ENCODE results near the gene MT1M.

DNA sequence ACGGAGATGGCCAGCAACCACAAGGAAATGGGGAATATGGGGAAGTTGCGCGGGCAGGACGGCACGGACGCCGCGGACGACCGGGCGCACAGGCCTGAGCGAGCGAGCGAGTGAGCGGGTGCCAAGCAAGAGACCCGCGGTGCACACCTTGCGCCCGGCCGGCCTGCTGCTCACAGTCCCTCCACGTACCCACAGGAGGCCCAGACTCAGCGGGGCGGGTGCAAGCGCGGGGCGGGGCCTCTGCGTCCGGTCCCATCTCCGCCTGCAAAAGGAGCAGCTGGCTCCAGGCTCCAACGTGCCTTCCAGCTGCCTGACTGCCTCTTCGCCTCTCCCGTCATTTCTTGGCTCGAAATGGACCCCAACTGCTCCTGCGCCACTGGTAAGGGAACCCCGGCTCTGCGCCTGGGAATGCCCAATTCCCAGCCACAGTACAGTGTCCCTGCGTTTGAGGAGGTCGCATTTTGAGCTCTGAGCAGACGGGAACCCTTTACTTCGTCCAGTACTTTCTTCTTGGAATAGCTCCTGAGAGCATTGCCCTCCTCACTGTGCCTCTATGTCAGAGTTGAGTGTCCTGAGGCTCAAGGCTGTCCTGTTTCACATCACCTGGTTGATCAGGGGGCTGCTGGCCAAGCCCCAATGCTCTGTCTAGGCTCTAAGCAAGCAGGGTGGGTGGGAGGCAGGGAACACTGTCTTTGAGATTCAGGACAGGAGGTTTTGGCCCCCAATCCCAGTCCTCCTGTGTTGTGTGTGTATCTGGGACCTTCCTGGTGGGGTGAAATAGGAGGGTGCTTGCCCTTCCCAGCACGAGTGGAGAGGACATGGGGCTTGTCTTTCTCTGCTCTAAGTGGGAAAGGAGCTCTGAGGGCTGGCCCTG is 15.0 kb upstream of the MT1M start:
- TF ChIP-seq, protein P1, sequence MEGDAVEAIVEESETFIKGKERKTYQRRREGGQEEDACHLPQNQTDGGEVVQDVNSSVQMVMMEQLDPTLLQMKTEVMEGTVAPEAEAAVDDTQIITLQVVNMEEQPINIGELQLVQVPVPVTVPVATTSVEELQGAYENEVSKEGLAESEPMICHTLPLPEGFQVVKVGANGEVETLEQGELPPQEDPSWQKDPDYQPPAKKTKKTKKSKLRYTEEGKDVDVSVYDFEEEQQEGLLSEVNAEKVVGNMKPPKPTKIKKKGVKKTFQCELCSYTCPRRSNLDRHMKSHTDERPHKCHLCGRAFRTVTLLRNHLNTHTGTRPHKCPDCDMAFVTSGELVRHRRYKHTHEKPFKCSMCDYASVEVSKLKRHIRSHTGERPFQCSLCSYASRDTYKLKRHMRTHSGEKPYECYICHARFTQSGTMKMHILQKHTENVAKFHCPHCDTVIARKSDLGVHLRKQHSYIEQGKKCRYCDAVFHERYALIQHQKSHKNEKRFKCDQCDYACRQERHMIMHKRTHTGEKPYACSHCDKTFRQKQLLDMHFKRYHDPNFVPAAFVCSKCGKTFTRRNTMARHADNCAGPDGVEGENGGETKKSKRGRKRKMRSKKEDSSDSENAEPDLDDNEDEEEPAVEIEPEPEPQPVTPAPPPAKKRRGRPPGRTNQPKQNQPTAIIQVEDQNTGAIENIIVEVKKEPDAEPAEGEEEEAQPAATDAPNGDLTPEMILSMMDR (IDR thresholded peaks at IDR 0.05; ENCODE audit: insufficient read depth, low read length, poor library complexity, severe bottlenecking) = no peak
- TF ChIP-seq EZH2phosphoT487 (conservative IDR thresholded peaks at IDR 0.05; ENCODE audit: low read length) = no peak
